C4-2B (cell line): ENCODE results near the gene TMEM52.
"Not testable (repeated sequence)": the region's sequence is repeated elsewhere in the genome, so short reads cannot be mapped to it uniquely, and the experiment has no call there.

ENCODE experiments used
- CTCF ChIP-seq: fragments of 450-650 bp; conservative IDR thresholded peaks from 2 replicates; pipeline ENCODE4 v1.5.1; 2017; ENCODE audit warnings: mild to moderate bottlenecking
- ZFX ChIP-seq: fragments of 450-650 bp; IDR thresholded peaks from 2 replicates; pipeline ENCODE4 v1.6.1; 2017

- TF ChIP-seq CTCF, ZFX: not testable (repeated sequence)
These were observed 35.2 kb downstream of the TMEM52 start for GRCh38 chr1:1883890-1884289.
